ENCODE data around the gene STAG1.
A peak's percentile ranks its signal among the peaks of the same experiment; 100 is the strongest.
"Not testable (repeated sequence)": the region's sequence is repeated elsewhere in the genome, so short reads cannot be mapped to it uniquely, and the experiment has no call there.

Gene STAG1

DNA sequence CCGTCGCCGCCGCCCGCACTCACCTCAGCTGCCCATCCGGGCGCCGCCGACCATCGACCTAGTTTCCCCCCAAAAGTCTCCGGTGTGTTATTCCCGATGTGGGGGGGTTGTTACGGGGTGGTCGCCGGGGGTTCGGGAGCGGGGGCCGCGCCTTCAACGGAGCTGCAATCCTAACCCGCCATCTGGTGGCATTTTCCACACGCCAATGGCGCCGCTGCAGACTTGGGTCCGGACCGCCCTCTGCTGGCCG is at the start of gene STAG1:
STAG1 (minus strand) TSS at position 207 of the 250 bp plus-strand sequence. CDS start 121,480 bp downstream, outside the sequence.
- no peak for DNase-seq

GRCh38 chr3:136801146-136801545 is 49.0 kb upstream of the STAG1 start:
- not testable (repeated sequence) for DNase-seq

DNA sequence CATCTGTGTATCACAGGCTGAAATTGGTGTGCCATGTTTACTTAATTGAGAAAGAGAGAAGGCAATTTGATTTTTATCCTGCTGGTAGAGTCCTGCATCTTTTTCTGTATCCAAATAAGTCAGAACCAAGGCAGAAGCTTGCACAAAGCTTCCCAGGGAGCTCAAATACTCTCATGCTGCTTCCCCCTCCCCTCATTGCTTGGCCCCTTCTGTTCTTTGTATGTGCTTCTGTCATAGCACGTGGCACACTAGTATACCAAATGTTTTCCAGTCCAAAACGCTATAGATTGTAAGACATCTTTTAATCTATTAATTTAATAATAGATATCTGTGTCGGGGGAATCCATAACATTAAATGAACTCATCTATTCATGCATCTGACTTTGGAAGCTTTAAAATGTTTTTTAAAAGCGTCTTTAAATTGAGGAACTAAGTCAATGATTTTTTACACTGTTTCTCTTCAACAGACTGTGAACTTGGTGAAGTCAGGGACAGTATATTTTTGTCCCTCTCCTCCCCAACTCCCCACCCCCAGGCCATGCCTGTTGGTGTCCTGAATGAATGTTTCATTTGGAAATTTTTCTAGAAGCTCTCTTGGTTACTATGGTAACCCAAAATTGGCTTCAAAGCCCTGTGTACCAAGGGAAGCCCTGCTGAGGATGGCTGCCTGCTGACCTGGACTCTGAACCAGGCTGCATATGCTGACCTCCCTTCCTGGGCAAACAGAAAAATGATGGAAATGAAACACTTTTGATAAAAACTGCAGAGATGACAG is 40.6 kb upstream of the STAG1 start:
- no peak for DNase-seq

- DNase-seq: no peak
Observed at GRCh38 chr3:136790786-136791185, 38.6 kb upstream of the STAG1 start.

DNA sequence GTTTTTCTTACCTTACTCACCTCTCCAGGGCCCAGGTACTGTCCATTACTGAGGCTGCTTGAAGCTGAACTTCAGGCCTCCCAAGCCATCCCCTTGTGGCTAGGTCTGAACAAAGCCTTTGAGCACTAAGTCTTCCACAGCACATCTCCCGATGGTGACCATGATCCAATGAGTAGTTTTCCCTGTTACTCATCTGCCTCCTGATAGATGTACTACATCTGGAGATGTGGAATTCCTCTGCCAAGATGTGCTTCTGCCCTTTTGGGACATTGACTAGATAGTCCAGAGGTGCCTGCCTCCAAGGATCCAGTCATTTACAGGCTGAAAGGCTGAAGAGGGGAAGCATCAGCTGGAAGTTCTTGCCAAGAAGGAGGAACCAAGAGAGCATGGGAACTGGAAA is 37.8 kb upstream of the STAG1 start:
- DNase-seq: no peak

DNA sequence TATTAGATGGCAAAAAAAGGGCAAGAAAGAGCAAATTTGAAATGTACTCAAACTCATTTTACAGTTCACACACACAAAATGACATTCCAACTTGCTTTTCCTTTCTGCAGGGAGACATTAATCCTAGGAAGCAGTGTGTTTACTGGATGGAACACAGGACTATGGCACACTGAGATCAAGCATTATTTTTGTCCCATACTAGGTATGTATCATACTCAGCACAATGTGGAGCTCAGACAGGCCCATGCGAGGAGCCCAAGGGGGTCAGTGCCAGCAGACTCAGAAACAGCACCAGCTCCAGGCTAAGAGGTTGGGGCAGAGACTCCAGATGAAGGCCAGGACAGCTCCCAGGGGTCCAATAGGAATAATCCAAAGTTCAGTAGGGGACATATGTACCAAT is 36.0 kb upstream of the STAG1 start:
- no peak for DNase-seq

- peak; percentile 9 for DNase-seq
Observed at GRCh38 chr3:136787349-136787748, 35.2 kb upstream of the STAG1 start.

GRCh38 chr3:136783708-136784191 is 31.6 kb upstream of the STAG1 start:
- no peak for DNase-seq

GRCh38 chr3:136780741-136781140 is 28.6 kb upstream of the STAG1 start:
- no peak for DNase-seq

DNA sequence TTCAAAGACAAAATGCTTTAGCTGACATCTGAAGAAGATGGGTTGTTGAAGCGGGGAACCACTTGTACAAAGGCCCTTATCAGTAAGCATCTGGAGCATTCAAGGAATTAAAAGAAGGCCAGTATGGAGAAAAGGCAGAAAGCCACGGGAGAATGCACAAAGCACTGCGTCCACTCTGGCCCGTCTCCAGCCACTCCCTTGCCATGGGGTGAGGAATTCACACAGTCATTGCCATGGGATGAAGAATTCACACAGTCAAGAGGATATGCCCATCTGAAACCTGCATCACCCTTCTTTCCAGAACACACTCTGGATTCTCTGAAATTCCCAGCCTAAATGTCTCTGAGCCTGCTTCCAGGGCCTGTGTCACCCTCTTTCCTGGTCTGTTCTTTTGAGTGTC is 26.7 kb upstream of the STAG1 start:
- no peak for DNase-seq

DNA sequence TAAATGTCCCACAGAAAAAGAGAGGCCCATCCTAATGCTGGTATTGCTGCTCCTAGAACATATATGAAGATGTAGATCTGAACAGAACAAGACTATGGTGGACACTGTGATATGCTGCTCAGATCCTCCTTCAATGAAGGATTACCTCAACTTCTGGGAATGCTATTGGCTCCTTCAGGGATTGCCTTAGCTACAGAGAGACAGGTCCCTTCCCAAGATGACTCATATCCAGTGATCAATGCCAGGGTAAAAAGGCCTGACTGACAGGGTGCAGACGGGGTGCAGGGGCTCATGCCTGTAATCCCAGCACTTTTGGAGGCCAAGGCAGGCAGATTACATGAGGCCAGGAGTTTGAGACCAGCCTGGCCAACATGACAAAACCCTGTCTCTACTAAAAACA is 20.5 kb upstream of the STAG1 start:
- no peak for DNase-seq

GRCh38 chr3:136758160-136759102 is 6.3 kb upstream of the STAG1 start:
- DNase-seq: not testable (repeated sequence)

DNA sequence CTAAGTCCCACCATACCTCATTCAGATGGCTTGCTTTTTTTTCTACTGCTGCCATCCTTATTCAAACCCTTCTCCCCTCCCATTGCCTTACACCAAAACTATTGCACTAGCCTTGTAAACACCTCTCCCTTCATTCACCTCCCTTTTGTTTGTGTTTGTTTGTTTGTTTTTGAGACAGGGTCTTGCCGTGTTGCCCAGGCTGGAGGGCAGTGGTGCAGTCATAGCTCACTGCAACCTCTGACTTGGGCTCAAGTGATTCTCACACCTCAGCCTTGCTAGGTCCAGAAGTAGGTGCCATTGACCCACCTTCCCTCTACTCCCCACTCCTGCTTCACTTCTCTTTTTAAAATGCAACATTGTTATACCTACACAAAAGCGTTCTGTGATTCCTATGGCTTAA is 3.0 kb upstream of the STAG1 start:
- no peak for DNase-seq

DNA sequence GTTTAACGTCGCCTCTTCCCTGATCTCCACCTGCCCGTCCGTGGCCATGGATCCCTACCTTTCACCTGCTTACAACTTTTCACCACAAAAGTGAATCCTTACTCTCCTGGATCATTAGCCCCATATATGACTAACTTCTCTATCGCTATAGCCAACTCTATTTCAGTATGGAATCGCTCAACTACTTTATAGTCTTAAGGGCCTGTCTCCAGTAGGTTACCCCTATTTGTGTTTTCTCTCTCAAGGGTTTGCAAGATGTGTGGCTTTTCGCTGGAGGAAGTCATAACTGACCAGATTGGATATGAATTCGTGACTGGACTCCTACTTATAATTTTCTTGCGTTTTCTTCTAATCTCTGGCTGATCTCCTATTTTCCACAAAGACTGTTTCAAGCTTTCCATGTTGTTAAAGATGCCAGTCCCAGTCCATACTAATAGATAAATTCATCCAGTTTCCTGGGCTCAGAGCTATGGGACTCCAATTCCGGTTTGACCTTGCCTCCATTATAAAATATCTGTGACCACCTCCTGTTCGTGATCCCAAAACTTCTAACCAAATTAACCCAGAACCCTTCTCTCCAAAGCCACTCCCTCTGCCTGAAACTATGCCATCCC is 1.3 kb upstream of the STAG1 start:
- DNase-seq: no peak

- peak; percentile 99 for DNase-seq
Observed at GRCh38 chr3:136752422-136753325, 496 bp upstream of the STAG1 start.

DNA sequence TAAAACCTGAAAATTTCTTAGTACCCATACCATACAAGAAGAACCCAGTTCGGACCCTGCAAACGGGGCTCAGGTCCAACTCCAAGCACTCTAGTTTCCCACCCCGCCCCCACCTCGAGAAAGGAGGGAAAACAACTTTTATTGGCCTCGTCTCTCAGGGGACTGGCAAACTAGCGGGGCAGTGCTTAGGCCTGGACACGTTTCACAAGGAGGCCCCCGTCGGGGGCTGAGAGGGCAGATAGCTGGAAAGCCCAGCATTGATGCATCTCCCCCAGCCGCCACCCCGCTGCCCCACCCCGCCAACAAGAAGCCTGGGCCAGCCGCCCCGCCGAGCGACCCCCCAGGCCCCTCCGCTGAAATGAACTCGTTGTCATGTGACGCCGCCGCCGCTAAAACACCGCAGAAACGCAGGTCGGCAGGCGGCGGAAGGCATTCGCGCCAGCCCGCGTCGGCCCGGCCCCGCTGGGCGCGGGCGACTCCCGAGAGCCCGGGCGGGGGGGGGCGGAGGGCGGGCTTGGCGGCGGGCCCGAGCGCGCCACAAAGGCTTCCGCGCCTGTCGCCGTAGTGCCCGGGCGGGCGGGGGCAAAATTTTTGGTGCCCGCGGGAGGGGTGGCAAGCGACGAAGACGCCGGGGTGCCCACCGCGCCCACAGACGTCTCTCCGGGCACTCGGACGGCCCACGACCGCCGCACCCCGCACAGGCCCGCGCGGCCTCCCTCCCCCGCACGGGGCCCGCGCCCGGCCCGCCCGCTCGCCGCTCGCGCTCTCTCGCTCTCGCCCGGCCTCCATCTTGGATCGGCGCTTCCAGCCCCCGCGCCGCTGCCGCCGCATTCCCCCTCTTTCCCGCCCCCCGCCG is 634 bp downstream of the STAG1 start:
- DNase-seq: peak; percentile 40

DNA sequence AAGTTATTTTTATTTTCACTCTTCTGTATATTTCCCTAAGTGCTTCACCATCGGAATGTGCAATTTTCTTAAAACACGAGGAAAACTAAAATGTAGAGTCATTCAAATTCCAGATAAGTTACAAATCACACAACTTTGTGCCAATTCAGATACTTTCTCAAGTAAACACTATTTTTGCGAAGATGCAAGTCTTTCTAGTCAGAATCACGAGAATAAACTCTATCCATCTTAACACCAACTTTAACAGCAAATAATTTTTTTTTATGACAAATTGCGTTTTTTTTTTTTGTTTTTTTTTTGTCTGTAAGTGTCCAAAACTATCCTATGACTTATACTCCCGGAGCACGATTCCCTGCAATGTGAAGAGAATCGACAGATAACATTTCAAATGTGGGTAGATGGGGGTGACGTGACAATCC is 1.3 kb downstream of the STAG1 start:
- DNase-seq: no peak

GRCh38 chr3:136750209-136750896 is 1.8 kb downstream of the STAG1 start:
- no peak for DNase-seq

GRCh38 chr3:136749602-136750001 is 2.6 kb downstream of the STAG1 start:
- DNase-seq: not testable (repeated sequence)

GRCh38 chr3:136749091-136749490 is 3.1 kb downstream of the STAG1 start:
- DNase-seq: no peak

- DNase-seq: no peak
Observed at GRCh38 chr3:136745916-136746315, 6.3 kb downstream of the STAG1 start.

All from activated CD4-positive, alpha-beta T cell treated with anti-CD3 and anti-CD28 coated beads for 1 hour (primary cell).